Neural cell (in vitro differentiated cells): ENCODE data around the gene MTNR1A. TPM values are rescaled to one million over a fixed set of nuclear protein-coding genes. Genes with fewer than 3 reads are reported as not detected.

Experiments used
- H2AFZ ChIP-seq: fragments of 200-600, 300-800 bp; sonication (generic), shearing (Covaris generic); 2 replicates; pipeline ENCODE4 v1.6.0; 2014; ENCODE audit warnings: low read depth, mild to moderate bottlenecking, antibody characterized with exemption, low read length, moderate library complexity
- H3F3A ChIP-seq: fragments of 200-600 bp; shearing (Covaris generic); 2 replicates; pipeline ENCODE4 v1.6.1; 2016; ENCODE audit warnings: mild to moderate bottlenecking, moderate library complexity, mixed read lengths, antibody characterized with exemption, low read length; ENCODE audit not compliant: insufficient read depth, poor library complexity, severe bottlenecking
- H3K27ac ChIP-seq: fragments of 200-600, 300-800 bp; sonication (generic), shearing (Covaris generic); 2 replicates; pipeline ENCODE4 v1.5.1; 2014; ENCODE audit warnings: mild to moderate bottlenecking, low read length, moderate library complexity
- H3K27me3 ChIP-seq: fragments of 300-800, 200-600 bp; sonication (generic), shearing (Covaris generic); 2 replicates; pipeline ENCODE4 v1.6.0; 2014; ENCODE audit warnings: mild to moderate bottlenecking, low read depth, low read length, moderate library complexity; ENCODE audit not compliant: insufficient read depth
- H3K36me3 ChIP-seq: fragments of 300-800, 200-600 bp; sonication (generic), shearing (Covaris generic); 2 replicates; pipeline ENCODE4 v1.5.1; 2014; ENCODE audit warnings: mild to moderate bottlenecking, antibody characterized with exemption, low read length, moderate library complexity; ENCODE audit not compliant: insufficient read depth
- H3K4me2 ChIP-seq: fragments of 300-800, 200-600 bp; sonication (generic), shearing (Covaris generic); 2 replicates; pipeline ENCODE4 v1.6.0; 2014; ENCODE audit warnings: mild to moderate bottlenecking, low read length
- H3K4me3 ChIP-seq: fragments of 300-800, 200-600 bp; sonication (generic), shearing (Covaris generic); 2 replicates; pipeline ENCODE4 v1.5.1; 2014; ENCODE audit warnings: mild to moderate bottlenecking, low read length, moderate library complexity
- H3K79me2 ChIP-seq: fragments of 200-600 bp; shearing (Covaris generic); replicated peaks from 2 replicates; pipeline ENCODE4 v1.6.0; 2014; ENCODE audit warnings: mild to moderate bottlenecking, low read length, moderate library complexity; ENCODE audit not compliant: insufficient read depth
- H3K9ac ChIP-seq: fragments of 300-800, 200-600 bp; sonication (generic), shearing (Covaris generic); 2 replicates; pipeline ENCODE4 v1.6.1; 2016; ENCODE audit warnings: mild to moderate bottlenecking, low read length, mixed read lengths
- H3K9me2 ChIP-seq: fragments of 200-600 bp; shearing (Covaris generic); 2 replicates; pipeline ENCODE4 v1.6.1; 2016; ENCODE audit warnings: mild to moderate bottlenecking, low read length, mixed read lengths; ENCODE audit not compliant: insufficient read depth
- H3K9me3 ChIP-seq: fragments of 200-600, 300-800 bp; sonication (generic), shearing (Covaris generic); 2 replicates; pipeline ENCODE4 v1.6.1; 2016; ENCODE audit warnings: mild to moderate bottlenecking, mixed run types, low read length, moderate library complexity, mixed read lengths
- H4K20me1 ChIP-seq: fragments of 200-600 bp; shearing (Covaris generic); 2 replicates; pipeline ENCODE4 v1.6.1; 2016; ENCODE audit warnings: mild to moderate bottlenecking, mixed run types; ENCODE audit not compliant: insufficient read depth
- EP300 ChIP-seq: fragments of 450-650 bp; conservative IDR thresholded peaks from 2 replicates; pipeline ENCODE4 v1.6.1; 2014; ENCODE audit warnings: antibody characterized with exemption, mild to moderate bottlenecking, moderate library complexity; ENCODE audit not compliant: poor library complexity, severe bottlenecking
- EZH2 ChIP-seq: fragments of 200-600, 300-800 bp; shearing (Covaris generic), sonication (generic); IDR thresholded peaks from 2 replicates; pipeline ENCODE4 v1.6.1; 2014; ENCODE audit warnings: antibody characterized with exemption, low read length, borderline replicate concordance, mild to moderate bottlenecking; ENCODE audit not compliant: insufficient read depth, poor library complexity, severe bottlenecking
- MXI1 ChIP-seq: fragments of 450-650 bp; conservative IDR thresholded peaks from 2 replicates; pipeline ENCODE4 v1.6.1; 2014; ENCODE audit warnings: antibody characterized with exemption, mild to moderate bottlenecking; ENCODE audit not compliant: poor library complexity, severe bottlenecking
- POLR2AphosphoS5 ChIP-seq: IDR thresholded peaks from 2 replicates; pipeline ENCODE4 v1.6.1; 2012
- RAD21 ChIP-seq: fragments of 450-650 bp; conservative IDR thresholded peaks from 2 replicates; pipeline ENCODE4 v1.6.1; 2014; ENCODE audit warnings: antibody characterized with exemption, mild to moderate bottlenecking, moderate library complexity
- SMC3 ChIP-seq: fragments of 450-650 bp; conservative IDR thresholded peaks from 2 replicates; pipeline ENCODE4 v1.6.1; 2014; ENCODE audit warnings: antibody characterized with exemption, mild to moderate bottlenecking, moderate library complexity; ENCODE audit not compliant: poor library complexity
- TAF1 ChIP-seq: IDR thresholded peaks from 2 replicates; pipeline ENCODE4 v1.6.1; 2012; ENCODE audit warnings: low read depth
- polyA plus RNA-seq: library from polyadenylated mRNA; depleted of rRNA; stranded (reverse); fragments of >200 nt; gene quantifications from 2 replicates; pipeline ENCODE4 v1.2.3, GENCODE V29; 2014
- TF ChIP-seq, protein P1 (sequence below): fragments of 450-650 bp; IDR thresholded peaks from 2 replicates; pipeline ENCODE4 v1.5.1; 2014; ENCODE audit warnings: antibody characterized with exemption, mild to moderate bottlenecking, moderate library complexity; ENCODE audit not compliant: poor library complexity, severe bottlenecking
- TF ChIP-seq, protein P2 (sequence below): IDR thresholded peaks from 2 replicates; pipeline ENCODE4 v1.6.1; 2012; ENCODE audit warnings: borderline replicate concordance

Gene MTNR1A
- polyA plus RNA-seq, 1 donor from 2014 or later, result not detected

DNA sequence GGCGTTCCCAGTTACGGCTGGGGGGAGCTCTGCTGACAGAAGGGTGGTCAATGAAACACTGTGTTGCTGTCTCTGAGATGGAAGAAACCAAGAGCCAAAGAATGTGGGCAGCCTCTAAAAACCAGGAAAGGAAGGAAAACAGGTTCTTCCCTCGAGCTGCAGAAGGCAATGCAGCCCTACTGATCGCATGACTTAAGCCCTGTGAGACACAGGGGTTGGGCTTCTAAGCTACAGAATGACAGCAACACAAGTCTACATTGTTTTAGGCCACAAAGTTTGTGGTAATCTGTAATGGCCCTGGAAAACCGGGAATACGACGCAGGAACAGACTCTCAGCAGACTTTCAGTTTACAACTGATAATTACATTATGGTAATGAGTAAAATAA, 38.2 kb upstream of the MTNR1A start:
- H3K9me2 ChIP-seq, result no peaks in the 10 kb centered on the region
- no peaks in the 10 kb centered on the region for H3F3A ChIP-seq
- H3K36me3 ChIP-seq, result peaks cover 4% of the 10 kb centered on the region
- H3K27me3 ChIP-seq, result no peaks in the 10 kb centered on the region
- H3K4me3 ChIP-seq, result no peak overlapping the region
- H3K9me3 ChIP-seq, result no peaks in the 10 kb centered on the region
- no peaks in the 10 kb centered on the region for H3K79me2 ChIP-seq
- no peak overlapping the region for H3K4me2 ChIP-seq
- H2AFZ ChIP-seq, result no peak overlapping the region
- H3K9ac ChIP-seq, result no peak overlapping the region
- no peaks in the 10 kb centered on the region for H4K20me1 ChIP-seq
- H3K27ac ChIP-seq, result no peak overlapping the region
- TF ChIP-seq SMC3 (no peak), EP300 (no peak), RAD21 (no peak), POLR2AphosphoS5 (no peak), MXI1 (no peak), EZH2 (no peak)
- TF ChIP-seq, protein P1, sequence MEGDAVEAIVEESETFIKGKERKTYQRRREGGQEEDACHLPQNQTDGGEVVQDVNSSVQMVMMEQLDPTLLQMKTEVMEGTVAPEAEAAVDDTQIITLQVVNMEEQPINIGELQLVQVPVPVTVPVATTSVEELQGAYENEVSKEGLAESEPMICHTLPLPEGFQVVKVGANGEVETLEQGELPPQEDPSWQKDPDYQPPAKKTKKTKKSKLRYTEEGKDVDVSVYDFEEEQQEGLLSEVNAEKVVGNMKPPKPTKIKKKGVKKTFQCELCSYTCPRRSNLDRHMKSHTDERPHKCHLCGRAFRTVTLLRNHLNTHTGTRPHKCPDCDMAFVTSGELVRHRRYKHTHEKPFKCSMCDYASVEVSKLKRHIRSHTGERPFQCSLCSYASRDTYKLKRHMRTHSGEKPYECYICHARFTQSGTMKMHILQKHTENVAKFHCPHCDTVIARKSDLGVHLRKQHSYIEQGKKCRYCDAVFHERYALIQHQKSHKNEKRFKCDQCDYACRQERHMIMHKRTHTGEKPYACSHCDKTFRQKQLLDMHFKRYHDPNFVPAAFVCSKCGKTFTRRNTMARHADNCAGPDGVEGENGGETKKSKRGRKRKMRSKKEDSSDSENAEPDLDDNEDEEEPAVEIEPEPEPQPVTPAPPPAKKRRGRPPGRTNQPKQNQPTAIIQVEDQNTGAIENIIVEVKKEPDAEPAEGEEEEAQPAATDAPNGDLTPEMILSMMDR, result no peak

DNA sequence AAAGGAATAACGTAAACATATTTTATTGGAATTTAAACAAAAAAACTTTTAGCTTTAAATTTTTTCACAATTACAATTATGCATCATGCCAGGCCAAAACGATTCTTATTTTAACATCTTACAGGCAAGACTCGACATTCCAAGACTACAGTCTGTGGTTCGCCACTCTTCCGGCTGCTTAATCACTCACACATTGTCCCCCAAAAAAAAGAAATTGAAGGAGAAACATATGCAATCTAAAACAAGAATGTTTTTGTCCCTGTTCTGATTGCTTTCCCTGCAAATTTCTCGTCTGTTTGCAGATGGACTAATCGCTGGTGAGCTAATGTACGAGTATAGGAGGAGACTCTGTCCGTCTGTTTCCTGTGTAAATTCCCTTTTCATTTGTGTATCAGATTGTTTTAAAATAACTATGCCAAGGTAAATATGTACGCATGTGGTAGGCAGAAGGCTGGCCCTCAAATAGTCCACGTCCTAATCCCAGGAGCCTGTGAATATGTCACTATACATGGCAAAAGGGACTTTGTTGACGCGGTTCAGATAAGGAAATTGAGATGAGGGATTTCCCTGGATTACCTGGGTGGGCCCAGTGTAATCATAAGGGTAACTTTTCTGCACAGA, 37.7 kb upstream of the MTNR1A start:
- H3K4me3 ChIP-seq, result no peak overlapping the region
- no peaks in the 10 kb centered on the region for H3K9me3 ChIP-seq
- H4K20me1 ChIP-seq, result no peaks in the 10 kb centered on the region
- H3K79me2 ChIP-seq, result no peaks in the 10 kb centered on the region
- peaks cover 4% of the 10 kb centered on the region for H3K36me3 ChIP-seq
- H3K27ac ChIP-seq, result no peak overlapping the region
- TF ChIP-seq, protein P2, sequence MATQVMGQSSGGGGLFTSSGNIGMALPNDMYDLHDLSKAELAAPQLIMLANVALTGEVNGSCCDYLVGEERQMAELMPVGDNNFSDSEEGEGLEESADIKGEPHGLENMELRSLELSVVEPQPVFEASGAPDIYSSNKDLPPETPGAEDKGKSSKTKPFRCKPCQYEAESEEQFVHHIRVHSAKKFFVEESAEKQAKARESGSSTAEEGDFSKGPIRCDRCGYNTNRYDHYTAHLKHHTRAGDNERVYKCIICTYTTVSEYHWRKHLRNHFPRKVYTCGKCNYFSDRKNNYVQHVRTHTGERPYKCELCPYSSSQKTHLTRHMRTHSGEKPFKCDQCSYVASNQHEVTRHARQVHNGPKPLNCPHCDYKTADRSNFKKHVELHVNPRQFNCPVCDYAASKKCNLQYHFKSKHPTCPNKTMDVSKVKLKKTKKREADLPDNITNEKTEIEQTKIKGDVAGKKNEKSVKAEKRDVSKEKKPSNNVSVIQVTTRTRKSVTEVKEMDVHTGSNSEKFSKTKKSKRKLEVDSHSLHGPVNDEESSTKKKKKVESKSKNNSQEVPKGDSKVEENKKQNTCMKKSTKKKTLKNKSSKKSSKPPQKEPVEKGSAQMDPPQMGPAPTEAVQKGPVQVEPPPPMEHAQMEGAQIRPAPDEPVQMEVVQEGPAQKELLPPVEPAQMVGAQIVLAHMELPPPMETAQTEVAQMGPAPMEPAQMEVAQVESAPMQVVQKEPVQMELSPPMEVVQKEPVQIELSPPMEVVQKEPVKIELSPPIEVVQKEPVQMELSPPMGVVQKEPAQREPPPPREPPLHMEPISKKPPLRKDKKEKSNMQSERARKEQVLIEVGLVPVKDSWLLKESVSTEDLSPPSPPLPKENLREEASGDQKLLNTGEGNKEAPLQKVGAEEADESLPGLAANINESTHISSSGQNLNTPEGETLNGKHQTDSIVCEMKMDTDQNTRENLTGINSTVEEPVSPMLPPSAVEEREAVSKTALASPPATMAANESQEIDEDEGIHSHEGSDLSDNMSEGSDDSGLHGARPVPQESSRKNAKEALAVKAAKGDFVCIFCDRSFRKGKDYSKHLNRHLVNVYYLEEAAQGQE, result no peak
- TF ChIP-seq SMC3, result no peak
- TF ChIP-seq, protein P1, result no peak
- no peak for TF ChIP-seq MXI1
- no peak for TF ChIP-seq TAF1
- TF ChIP-seq EZH2, result no peak
- TF ChIP-seq EP300, result no peak
- no peak for TF ChIP-seq RAD21
- no peak for TF ChIP-seq POLR2AphosphoS5
- H3K4me2 ChIP-seq, result no peak overlapping the region
- H3K27me3 ChIP-seq, result no peaks in the 10 kb centered on the region
- H3K9ac ChIP-seq, result no peak overlapping the region
- H2AFZ ChIP-seq, result no peak overlapping the region
- H3K9me2 ChIP-seq, result no peaks in the 10 kb centered on the region
- H3F3A ChIP-seq, result no peaks in the 10 kb centered on the region
